GM23248 (cell line): Measurements from ENCODE around the gene ZFPM1.

ENCODE experiments used
- EZH2 ChIP-seq: fragments of 200-600 bp; sonication (generic); IDR thresholded peaks from 2 replicates; pipeline ENCODE4 v1.6.1; 2018; ENCODE audit warnings: antibody characterized with exemption, mild to moderate bottlenecking; ENCODE audit not compliant: insufficient read depth, poor library complexity, severe bottlenecking
- EZH2phosphoT487 ChIP-seq: fragments of 200-600 bp; sonication (generic); IDR thresholded peaks from 2 replicates; pipeline ENCODE4 v1.6.1; 2018; ENCODE audit warnings: antibody characterized with exemption, moderate library complexity, mild to moderate bottlenecking, low read depth; ENCODE audit not compliant: insufficient read depth

GRCh38 chr16:88405216-88406060 lies 47.6 kb upstream of the ZFPM1 start:
- TF ChIP-seq EZH2 (no peak), EZH2phosphoT487 (no peak)
